HG03175 (cell line): ENCODE measurements around the gene CEBPB.
A peak's percentile ranks its signal among the peaks of the same experiment; 100 is the strongest.
"Not testable (repeated sequence)": the region's sequence is repeated elsewhere in the genome, so short reads cannot be mapped to it uniquely, and the experiment has no call there.

ENCODE experiments used
- ATAC-seq: cut with Tn5 transposase; IDR thresholded peaks from one replicate; pipeline ENCODE4 v1.9.1; 2021; ENCODE audit warnings: mild to moderate bottlenecking, moderate library complexity; ENCODE audit not compliant: unreplicated experiment

CEBPB gene

DNA sequence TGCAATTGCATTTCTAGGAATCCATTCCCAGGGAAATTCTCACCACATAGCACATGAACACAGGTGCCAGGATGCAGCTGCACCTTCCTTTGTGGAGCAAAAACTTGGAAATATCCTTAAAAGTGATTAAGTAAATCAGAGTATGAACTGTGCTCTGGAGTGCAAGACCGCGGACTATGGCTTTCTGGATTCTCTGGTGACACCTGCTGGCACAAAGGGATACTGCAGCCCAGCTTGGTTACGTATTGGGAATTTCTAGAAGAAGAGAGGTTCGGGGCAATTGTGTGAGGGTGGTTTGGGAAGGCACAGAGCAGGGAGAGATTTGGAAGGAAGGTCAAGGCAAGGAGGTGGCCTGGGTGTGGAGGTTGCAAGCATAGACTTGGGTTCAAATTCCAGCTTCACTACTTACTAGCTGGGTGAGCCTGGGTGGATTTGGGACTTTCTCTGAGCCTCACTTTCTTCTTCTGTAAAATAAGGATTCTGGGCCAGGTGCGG is 21.3 kb upstream of the CEBPB start:
- ATAC-seq, result no peak

DNA sequence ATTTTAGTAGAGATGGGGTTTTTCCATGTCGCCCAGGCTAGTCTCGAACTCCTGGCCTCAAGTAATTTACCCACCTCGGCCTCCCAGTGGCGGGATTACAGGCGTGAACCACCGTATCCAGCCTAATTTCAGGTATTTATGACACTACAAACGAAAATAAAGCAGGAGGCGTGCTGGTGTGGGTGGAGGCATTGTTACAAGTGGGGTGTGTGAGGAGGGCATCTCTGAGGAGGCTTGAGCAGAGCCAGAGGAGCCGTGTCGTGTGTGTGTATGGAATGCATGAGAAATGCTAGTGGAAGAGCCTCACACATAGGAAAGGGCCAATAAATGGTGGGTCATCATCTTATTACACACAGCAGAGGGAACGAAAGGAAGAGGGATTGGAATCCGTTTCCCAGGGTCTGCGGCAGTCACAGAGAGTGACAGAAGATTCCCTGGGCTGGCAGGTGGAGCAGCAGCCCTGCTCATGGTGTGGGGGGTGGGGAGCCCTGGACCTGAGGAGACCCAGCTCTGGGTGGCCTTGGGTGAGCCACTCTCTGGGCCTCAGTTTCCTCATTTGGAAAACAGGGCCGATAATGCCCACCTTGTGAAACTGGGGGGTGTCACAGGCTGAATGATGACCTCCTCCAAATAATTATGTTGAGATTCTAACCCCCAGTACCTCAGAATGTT is 19.9 kb upstream of the CEBPB start:
- no peak for ATAC-seq

DNA sequence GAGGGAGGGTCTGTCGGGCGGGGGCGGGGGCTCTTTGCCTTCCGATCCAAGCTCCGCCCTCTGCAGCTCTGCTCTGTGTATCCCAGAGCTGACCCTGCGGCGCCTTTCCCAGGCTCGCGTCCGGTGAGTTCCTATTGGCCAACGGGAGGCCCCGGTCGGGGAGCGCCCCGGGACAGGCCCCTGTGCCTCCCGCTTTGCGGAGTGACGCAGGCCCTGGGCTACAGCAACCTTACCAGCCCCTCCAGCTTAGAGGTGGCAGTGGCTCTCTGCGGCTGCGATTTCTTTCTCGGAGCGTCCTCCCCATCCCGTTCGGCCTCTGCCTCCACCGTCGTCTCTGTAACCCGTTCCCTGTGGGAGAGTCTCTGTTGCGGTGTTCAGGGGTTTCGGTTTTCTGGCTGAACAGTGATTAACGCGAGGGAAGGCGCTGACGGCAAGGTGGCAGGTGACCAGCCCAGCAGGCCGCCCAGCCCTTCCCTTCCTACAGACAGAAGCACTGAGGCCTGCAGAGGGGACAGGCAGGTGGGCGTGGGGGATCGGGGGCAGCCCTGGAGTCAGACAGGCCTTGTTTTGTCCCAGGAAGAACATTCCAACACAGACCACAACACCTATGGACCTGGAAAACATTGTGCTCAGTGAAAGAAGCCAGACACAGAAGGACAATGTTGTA is 18.1 kb upstream of the CEBPB start:
- no peak for ATAC-seq

DNA sequence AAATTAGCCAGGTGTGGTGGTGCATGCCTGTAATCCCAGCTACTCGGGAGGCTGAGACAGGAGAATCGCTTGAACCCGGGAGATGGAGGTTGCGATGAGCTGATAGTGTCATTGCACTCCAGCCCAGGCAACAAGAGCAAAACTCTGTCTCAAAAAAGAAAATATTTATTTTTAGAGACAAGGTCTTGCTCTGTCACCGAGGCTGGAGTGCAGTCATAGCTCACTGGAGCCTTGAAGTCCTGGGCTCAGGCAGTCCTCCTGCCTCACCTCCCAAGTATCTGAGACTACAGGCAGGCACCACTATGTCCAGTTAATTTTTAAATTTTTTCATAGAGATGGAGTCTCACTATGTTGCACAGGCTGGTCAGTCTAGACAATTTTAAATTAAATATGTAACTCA is 16.2 kb upstream of the CEBPB start:
- no peak for ATAC-seq

DNA sequence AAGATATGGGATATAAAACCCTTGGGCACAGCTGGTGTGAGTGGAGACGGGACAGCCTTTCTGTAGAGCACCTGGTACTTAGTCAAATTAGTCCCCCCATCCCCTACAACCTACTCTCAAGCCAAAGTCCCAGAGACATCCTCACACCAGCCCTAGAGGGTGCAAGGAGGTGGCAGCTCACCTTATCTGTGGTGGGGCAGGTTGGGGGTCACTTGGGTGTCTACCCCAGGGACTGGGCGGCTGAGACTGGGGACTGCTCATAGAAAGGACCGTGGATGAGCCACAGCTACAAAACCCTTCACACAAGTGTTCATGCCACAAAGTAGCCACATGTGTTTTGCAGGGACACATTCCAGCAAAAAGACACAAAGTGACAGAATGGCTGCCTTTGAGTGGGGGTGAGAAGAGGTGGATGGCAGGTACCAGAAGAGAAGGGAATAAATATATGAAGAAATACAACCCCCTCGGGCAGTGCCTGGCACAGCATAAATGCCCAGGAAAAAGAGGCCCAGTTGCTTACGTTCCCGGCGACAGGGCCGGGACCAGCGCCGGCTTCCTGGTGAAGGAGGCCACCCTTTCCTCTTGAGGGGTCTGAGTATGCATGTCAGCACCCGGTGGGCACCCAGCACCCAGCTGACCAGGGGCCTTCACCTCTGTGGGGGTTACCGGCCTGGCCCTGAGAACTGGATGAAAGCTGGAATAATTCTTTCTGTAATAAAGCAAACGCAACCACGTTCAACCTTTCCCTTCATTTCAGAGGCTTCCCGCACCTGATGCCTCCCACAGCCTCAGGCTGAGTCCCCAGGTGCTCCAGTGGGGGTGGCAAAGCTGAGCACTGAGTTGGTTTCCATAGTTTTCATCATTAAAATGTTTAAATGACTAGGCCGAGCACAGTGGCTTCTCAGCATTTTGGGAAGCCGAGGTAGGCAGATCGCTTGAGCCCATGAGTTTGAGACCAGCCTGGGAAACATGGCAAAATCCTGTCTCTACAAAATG is 14.4 kb upstream of the CEBPB start:
- ATAC-seq, result no peak

- not testable (repeated sequence) for ATAC-seq
These were observed 12.0 kb upstream of the CEBPB start for GRCh38 chr20:50178672-50179071.

DNA sequence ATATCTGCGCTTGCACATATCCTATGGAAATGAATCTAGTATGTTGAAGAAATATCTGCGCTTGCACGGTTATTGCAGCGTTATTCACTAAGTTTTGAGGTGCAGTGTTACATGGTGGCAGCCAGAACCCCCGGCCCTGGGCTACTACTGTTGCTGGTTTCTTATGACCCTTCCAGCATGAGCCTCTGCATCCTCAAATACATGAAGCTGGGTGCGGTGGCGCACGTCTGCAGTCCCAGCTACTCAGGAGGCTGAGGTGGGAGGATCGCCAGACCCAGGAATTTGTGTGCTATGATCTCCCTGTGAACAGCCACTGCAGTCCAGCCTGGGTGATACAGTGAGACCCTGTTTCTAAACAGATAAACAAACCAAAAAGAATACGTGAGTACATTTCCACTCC is 9.3 kb upstream of the CEBPB start:
- no peak for ATAC-seq

GRCh38 chr20:50182346-50182745 is 8.3 kb upstream of the CEBPB start:
- ATAC-seq, result no peak

DNA sequence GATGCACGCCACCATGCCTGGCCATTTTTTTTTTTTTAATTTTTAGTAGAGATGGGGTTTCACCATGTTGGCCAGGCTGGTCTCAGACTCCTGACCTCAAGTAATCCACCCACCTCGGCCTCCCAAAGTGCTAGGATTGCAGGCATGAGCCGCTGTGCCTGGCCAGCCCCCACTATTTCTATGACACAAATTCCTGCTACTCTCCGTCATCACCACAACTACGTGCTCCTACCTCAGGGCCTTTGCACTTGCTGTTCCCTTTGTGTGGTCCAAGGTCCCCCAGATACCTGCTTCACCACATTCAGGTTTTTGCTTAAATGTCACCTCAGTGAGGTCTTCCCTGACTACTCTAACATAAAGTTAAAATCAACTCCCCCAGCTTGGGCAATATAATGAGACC is 5.2 kb upstream of the CEBPB start:
- ATAC-seq, result no peak

GRCh38 chr20:50186151-50186885 is 4.3 kb upstream of the CEBPB start:
- ATAC-seq, result no peak

DNA sequence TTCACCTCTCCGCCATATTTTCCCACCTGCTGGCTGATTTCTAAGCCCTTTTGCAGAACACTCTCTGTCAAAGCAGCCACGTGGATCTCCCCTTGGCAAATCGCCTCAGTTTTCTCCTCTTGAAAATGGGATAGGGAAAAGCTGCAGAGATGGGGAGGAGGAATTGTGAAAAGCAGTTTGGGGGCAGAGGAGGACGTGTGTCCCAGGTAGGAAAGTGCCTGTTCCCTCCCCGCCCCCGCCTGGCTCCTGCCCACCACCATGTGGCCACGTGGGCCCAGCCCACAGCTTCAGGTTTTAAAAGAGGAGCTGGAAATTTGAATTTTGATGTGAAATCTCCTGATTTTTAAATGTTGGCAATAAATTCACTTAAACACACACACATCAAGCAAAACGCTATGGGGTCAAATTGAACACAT is 3.6 kb upstream of the CEBPB start:
- no peak for ATAC-seq

GRCh38 chr20:50187403-50188051 is 3.1 kb upstream of the CEBPB start:
- ATAC-seq, result no peak

DNA sequence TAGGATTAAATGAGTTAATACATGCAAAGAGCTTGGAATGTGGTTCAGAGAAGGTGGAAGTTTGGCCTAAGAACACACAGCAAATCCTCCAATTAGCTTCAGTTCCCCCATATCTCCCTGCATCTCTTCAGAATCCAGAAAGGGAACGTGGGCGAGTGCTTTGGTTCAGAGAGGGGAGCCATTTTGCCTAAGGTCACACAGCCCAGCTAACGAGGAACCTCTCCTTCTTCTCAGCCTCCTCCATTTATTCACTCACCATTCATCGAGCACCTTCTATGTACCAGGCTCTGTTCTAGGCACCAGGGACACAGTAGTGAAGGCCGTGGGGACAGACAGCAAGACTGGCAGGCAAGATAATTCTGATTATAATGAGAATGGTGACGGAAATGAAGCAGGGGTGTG is 2.3 kb upstream of the CEBPB start:
- no peak for ATAC-seq

DNA sequence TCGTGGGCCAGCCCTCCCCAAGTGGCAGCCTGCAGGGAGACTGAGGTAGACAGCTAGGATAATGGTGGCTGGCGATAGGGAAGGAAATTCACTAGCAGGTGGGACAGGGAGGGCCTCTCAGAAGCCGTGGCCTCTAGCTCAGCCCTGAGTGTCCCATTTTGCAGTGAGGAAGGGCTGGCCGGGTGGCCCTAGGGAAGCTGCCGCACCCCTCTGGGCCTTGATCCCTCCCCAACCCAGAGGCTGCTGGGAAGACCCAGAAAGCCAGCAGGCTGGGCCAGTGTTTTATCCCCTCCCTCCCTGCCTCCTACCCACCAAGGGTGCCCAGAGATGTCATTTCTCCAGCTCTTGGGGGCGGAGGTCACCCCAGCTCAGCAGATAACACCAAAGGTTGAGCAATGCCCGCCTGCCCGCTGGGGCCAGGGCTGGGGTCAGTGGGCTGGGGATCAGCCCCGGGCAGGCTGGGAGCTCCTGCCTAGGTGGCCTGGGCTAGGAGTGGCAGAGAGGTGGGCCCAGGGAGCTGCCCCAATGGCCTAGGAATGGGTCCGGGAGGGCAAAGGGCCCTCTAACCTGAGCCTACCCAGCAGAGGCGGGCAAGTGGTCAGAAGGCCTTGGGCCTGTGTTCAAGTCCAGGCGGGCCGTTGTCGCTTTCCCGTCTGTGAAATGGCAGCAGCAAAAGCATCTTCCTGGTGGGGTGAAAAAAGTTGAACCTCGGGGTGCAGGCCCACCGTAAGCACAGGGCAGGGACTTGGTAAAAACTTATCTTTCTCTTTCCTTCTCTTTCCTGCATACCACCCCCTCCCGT is 1.6 kb upstream of the CEBPB start:
- no peak for ATAC-seq

DNA sequence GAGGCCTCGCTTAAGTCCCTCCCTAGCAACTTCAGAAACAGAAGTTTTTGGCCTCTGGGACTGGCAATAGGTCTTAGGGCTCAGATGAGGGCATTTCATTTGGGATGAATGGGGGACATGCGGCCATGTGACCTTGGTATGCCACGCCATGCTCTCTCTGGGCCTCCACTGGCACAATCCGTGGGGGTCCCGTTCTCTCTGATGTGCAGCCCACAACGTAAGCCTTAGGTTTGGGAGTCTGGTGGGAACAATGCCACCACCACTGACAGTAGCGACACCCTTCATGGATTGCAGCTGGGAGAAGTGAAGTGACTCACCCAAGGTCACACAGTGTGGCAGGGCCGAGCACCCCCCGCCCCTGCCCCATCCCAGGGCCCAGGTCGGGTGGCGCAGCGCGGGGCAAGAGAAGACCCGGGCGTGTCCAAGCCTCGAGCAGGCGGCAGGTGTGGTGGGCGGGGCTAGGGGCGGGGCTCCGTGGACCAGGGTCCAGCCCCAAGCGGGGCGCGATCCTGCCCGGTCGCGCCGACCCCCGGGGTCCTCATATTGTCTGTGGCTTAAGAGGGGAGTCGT is 864 bp upstream of the CEBPB start:
- ATAC-seq, result no peak

- ATAC-seq, result peak; percentile 20
These were observed 474 bp downstream of the CEBPB start for GRCh38 chr20:50191065-50191543.

- ATAC-seq, result no peak
These were observed 1.1 kb downstream of the CEBPB start for GRCh38 chr20:50191544-50192363.
